ENCODE measurements around the gene KERA.

The KERA gene

GRCh38 chr12:91057368-91058165 is at the start of gene KERA:
Gene KERA (minus strand): TSS chr12:91058024. CDS start chr12:91056281, 1,743 bp downstream.
- no peak for TF ChIP-seq CTCF (IDR thresholded peaks at IDR 0.05; ENCODE audit: low read depth, low read length, missing control alignments)
- no peak for DNase-seq (ENCODE audit: low read depth)
- no peak within 1 kb of the TSS for H3K4me3 ChIP-seq (ENCODE audit: low read depth, low read length)

DNA sequence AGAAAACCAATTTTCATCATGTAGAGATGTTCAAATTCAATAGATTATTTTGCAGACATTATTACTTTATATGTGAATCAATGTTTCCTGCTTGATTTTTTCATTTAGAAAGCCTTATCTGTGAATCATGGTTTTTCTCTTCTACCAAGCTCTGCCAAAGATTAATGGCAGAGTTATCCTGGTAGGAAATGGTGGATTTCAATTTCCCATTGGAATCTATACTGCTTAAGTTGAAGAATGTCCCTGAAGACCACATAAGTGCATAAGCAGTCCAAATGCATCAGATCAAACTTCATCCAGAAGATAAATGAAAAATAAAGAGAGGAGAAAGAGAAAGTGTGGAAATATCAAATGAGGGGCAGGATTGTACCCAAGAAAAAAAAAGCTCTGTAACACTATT is 48.5 kb upstream of the KERA start:
- no peak for DNase-seq (ENCODE audit: low read depth)
- H3K4me3 ChIP-seq (ENCODE audit: low read depth, low read length): no peak overlapping the region
- TF ChIP-seq CTCF (IDR thresholded peaks at IDR 0.05; ENCODE audit: low read depth, low read length, missing control alignments): no peak

DNA sequence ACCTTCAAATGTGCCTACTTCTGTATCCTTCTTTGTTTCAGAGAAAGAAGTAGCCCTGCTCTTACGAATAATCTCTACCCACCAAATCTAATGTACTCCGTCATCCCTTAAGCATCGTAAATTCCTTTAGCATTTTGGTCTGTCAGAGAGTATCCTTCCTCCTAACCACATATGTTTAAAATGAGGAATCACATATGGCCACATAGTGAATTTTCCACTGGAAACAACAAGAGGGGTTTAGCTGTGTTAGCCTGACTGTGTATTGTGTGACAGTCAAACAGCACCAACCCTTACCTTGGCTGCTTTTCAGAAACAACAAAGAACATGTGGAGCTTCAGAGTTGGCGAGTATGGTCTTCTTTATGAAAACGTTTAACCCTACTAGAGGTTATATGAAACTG is 48.0 kb upstream of the KERA start:
- H3K4me3 ChIP-seq (ENCODE audit: low read depth, low read length): no peak overlapping the region
- TF ChIP-seq CTCF (IDR thresholded peaks at IDR 0.05; ENCODE audit: low read depth, low read length, missing control alignments): no peak
- DNase-seq (ENCODE audit: low read depth): no peak

DNA sequence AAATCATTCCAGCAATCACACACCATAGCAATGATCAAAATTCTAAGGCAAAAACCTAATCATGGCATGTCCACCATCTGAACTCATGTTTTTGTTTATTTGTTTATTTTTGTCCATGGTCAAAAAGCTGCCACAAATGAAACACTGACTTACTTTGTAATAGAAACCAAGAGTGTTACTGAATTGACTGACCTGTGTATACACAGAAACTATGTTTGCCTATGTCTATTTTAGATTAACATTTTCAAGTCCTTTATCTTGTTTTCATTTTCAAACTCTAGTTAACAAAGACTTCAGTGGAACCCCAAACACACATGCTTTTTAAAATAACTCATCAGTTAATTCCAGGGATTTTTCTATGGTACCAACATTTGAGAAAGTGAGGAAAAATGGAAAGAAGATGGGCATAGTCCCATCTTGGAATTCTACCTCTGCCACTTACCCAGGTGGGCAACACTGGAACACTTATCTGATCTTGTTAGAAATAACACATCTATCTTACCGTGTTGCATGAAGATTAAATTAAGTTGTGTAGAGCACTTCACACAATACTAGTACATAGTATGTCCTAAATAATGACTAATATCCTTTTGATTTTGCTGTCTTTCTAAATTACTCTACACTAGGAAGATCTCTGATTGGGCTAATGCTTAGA is 47.1 kb upstream of the KERA start:
- DNase-seq (ENCODE audit: low read depth): no peak
- no peak for TF ChIP-seq CTCF (IDR thresholded peaks at IDR 0.05; ENCODE audit: low read depth, low read length, missing control alignments)
- H3K4me3 ChIP-seq (ENCODE audit: low read depth, low read length): no peak overlapping the region

- no peak for TF ChIP-seq CTCF (IDR thresholded peaks at IDR 0.05; ENCODE audit: low read depth, low read length, missing control alignments)
Measured at GRCh38 chr12:91103624-91104023, 45.8 kb upstream of the KERA start.

DNA sequence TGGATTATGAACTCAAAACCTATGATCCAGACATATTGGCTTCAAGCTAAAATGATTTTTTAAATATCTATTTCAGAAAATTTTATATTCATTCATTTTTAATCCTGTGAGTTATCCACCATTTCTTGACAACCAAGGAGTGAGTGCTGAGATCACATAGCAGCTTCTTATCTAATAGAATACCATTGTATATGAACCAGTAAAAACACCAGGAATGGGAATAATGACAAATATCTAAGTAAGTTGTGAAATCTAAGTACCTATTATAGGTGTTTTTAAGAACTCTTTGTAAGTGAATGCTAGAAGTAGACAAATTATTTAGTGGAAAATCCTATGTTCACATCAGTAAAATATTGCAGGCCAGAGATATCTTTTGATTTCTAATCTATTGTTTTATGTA is 45.3 kb upstream of the KERA start:
- TF ChIP-seq CTCF (IDR thresholded peaks at IDR 0.05; ENCODE audit: low read depth, low read length, missing control alignments): no peak
- H3K4me3 ChIP-seq (ENCODE audit: low read depth, low read length): no peak overlapping the region
- no peak for DNase-seq (ENCODE audit: low read depth)

More at GRCh38 chr12:91103624-91104023, 45.8 kb upstream of the KERA start:
- no peak for DNase-seq (ENCODE audit: low read depth)
- no peak overlapping the region for H3K4me3 ChIP-seq (ENCODE audit: low read depth, low read length)
